ENCODE results near the gene TTC13. TPM values are rescaled to one million over a fixed set of nuclear protein-coding genes. Genes with fewer than 3 reads are reported as not detected.

TTC13 gene
- total and polyA plus RNA-seq, 2 of the 13 experiments (the other 11 are each of a cell fraction or from before 2014, with no cell fraction given): 5.8 to 15.9 TPM

GRCh38 chr1:230983811-230984210, 5.2 kb upstream of the TTC13 start:
- ChIA-PET CTCF (ENCODE audit: low intra/inter-chr PET ratio, low total read pairs) (no interaction called here), POLR2A (no interaction called here)
- Histone ChIP-seq H3K9ac (ENCODE audit: insufficient read depth, low read depth, low read length) (no peak overlapping the region), H3K27me3 (ENCODE audit: control insufficient read depth in 1 of 2, insufficient read depth in 2 of 2, low read length in 2 of 2) (no peaks in the 10 kb centered on the region; a peak in 1 of 5 replicates), H2AFZ (ENCODE audit: low read length) (no peak overlapping the region), H3K4me2 (ENCODE audit: low read depth, low read length) (no peak overlapping the region), H3K4me3 (replicated peaks in 1 of 3; ENCODE audit: insufficient read depth in 1 of 3, low read depth in 2 of 3, low read length in 3 of 3) (no peak overlapping the region), H4K20me1 (ENCODE audit: insufficient read depth, low read length) (no peaks in the 10 kb centered on the region), H3K27ac (ENCODE audit: extremely low read length, insufficient read depth, low read length) (no peak overlapping the region), H3K36me3 (replicated peaks in 1 of 2; ENCODE audit: control insufficient read depth in 1 of 2, insufficient read depth in 2 of 2, low read length in 2 of 2) (no peaks in the 10 kb centered on the region; a peak in 1 of 5 replicates), H3K79me2 (ENCODE audit: insufficient read depth, low read length) (no peaks in the 10 kb centered on the region), H3K9me3 (ENCODE audit: low read length) (no peaks in the 10 kb centered on the region), H3K4me1 (ENCODE audit: insufficient read depth, low read length) (peaks cover 10% of the 10 kb centered on the region)
- in situ Hi-C loops (cut with HindIII; ENCODE audit: extremely low pct_ligation_motif_present, low pct_unique_long_range_greater_than_20kb) (no loop called here), intact Hi-C loops (cut with micrococcal nuclease; ENCODE audit: unreplicated experiment) (no loop called here)
- ATAC-seq (no peak), FAIRE-seq (no peak), DNase-seq (ENCODE audit: low spot score) (no peak)
- TF ChIP-seq ELF1 (CRISPR knock-in tag; IDR thresholded peaks at IDR 0.05) (no peak), GZF1 (CRISPR knock-in tag; IDR thresholded peaks at IDR 0.05) (no peak), ZNF510 (CRISPR knock-in tag; IDR thresholded peaks at IDR 0.05; ENCODE audit: low read depth) (no peak), ZNF10 (CRISPR knock-in tag; IDR thresholded peaks at IDR 0.05; ENCODE audit: borderline replicate concordance, low read depth) (no peak), NRL (CRISPR knock-in tag; IDR thresholded peaks at IDR 0.05; ENCODE audit: borderline replicate concordance) (no peak), KLF12 (CRISPR knock-in tag; IDR thresholded peaks at IDR 0.05; ENCODE audit: borderline replicate concordance) (no peak), ZNF292 (CRISPR knock-in tag; IDR thresholded peaks at IDR 0.05; ENCODE audit: borderline replicate concordance, low read depth) (no peak), REL (CRISPR knock-in tag; conservative IDR thresholded peaks at IDR 0.05) (no peak), ZNF720 (CRISPR knock-in tag; IDR thresholded peaks at IDR 0.05) (no peak), NFATC3 (CRISPR knock-in tag; IDR thresholded peaks at IDR 0.05) (no peak), PRPF4 (IDR thresholded peaks at IDR 0.05; ENCODE audit: low read depth, low read length, poor library complexity, severe bottlenecking) (no peak)
- TF ChIP-seq, protein P1, sequence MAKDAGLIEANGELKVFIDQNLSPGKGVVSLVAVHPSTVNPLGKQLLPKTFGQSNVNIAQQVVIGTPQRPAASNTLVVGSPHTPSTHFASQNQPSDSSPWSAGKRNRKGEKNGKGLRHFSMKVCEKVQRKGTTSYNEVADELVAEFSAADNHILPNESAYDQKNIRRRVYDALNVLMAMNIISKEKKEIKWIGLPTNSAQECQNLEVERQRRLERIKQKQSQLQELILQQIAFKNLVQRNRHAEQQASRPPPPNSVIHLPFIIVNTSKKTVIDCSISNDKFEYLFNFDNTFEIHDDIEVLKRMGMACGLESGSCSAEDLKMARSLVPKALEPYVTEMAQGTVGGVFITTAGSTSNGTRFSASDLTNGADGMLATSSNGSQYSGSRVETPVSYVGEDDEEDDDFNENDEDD (CRISPR knock-in tag; IDR thresholded peaks at IDR 0.05; ENCODE audit: borderline replicate concordance): no peak
- BruUV-seq (replicated peaks): no TSS peak
- WGBS (ENCODE audit: low lambda C conversion rate): 97% methylated on average over 5 of the region's 5 CpGs
